HepG2 (cell line): ENCODE data around the gene ARFGEF2. TPM values are rescaled to one million over a fixed set of nuclear protein-coding genes. Genes with fewer than 3 reads are reported as not detected.
A peak's percentile ranks its signal among the peaks of the same experiment; 100 is the strongest.

ENCODE experiments used
- CENPT ChIP-seq: sonication (generic); formaldehyde crosslinking; IDR thresholded peaks from 2 replicates; pipeline ENCODE4 v1.8.0; 2022; ENCODE audit warnings: low read depth, mild to moderate bottlenecking, moderate library complexity, missing genetic modification reagents
- DNMT3B ChIP-seq: conservative IDR thresholded peaks from 2 replicates; pipeline ENCODE4 v1.6.1; 2016; ENCODE audit warnings: missing biosample characterization, control low read depth
- GABPB1 ChIP-seq: IDR thresholded peaks from 2 replicates; pipeline ENCODE4 v1.6.1; 2016; ENCODE audit warnings: mild to moderate bottlenecking, missing genetic modification reagents, moderate library complexity, missing compliant biosample characterization
- HIVEP1 ChIP-seq: sonication (generic); formaldehyde crosslinking; IDR thresholded peaks from 2 replicates; pipeline ENCODE4 v1.4.0; 2020; ENCODE audit warnings: mild to moderate bottlenecking, missing genetic modification reagents
- KDM5A ChIP-seq: fragments of 200-600 bp; sonication (generic); IDR thresholded peaks from 2 replicates; pipeline ENCODE4 v1.7.0; 2018; ENCODE audit warnings: antibody characterized with exemption, mild to moderate bottlenecking, low read length, borderline replicate concordance
- MAFG ChIP-seq: sonication (generic); formaldehyde crosslinking; IDR thresholded peaks from 2 replicates; pipeline ENCODE4 v1.5.1; 2020; ENCODE audit warnings: mild to moderate bottlenecking, missing genetic modification reagents
- RBM39 ChIP-seq: fragments of 200-400 bp; formaldehyde crosslinking; IDR thresholded peaks from one replicate; pipeline ENCODE4 v1.6.1; 2018; ENCODE audit warnings: antibody characterized with exemption, mild to moderate bottlenecking, low read depth, low read length; ENCODE audit not compliant: poor library complexity, severe bottlenecking
- RFX5 ChIP-seq: IDR thresholded peaks from 2 replicates; pipeline ENCODE4 v1.6.1; 2011; ENCODE audit warnings: low read depth, low read length, improper control_type of control experiment
- SAFB2 ChIP-seq: sonication (generic); formaldehyde crosslinking; IDR thresholded peaks from 2 replicates; pipeline ENCODE4 v1.5.1; 2020; ENCODE audit warnings: missing genetic modification reagents, low read depth, mild to moderate bottlenecking, borderline replicate concordance
- TAF1 ChIP-seq: sonication (generic); formaldehyde crosslinking; IDR thresholded peaks from 2 replicates; pipeline ENCODE4 v1.4.0; 2020; ENCODE audit warnings: missing genetic modification reagents
- ZFP37 ChIP-seq: sonication (generic); formaldehyde crosslinking; IDR thresholded peaks from 2 replicates; pipeline ENCODE4 v1.4.0; 2020; ENCODE audit warnings: missing genetic modification reagents, borderline replicate concordance
- ZMYM2 ChIP-seq: sonication (generic); formaldehyde crosslinking; IDR thresholded peaks from 2 replicates; pipeline ENCODE4 v1.8.0; 2022; ENCODE audit warnings: mild to moderate bottlenecking, missing genetic modification reagents
- ZNF766 ChIP-seq: sonication (generic); formaldehyde crosslinking; IDR thresholded peaks from 2 replicates; pipeline ENCODE4 v1.5.0; 2020; ENCODE audit warnings: missing genetic modification reagents, borderline replicate concordance
- polyA plus RNA-seq, 8 experiments: library from polyadenylated mRNA; depleted of rRNA in 3 of 8; stranded (reverse) in 7 of 8; unstranded in 1 of 8; fragments of >200 nt; fragmentation: Illumina TruSeq in 4 of 8; extraction: Trizol in 4 of 8; gene quantifications; 2 replicates each; pipeline versions ENCODE4 v1.2.1 to v1.2.3, GENCODE V29; 2011 to 2016; ENCODE audit warnings: low read depth in 4 of 8, missing spikeins in 1 of 8, mixed read lengths in 1 of 8; ENCODE audit not compliant: insufficient read depth in 1 of 8
- total RNA-seq, 5 experiments: library from RNA; depleted of rRNA; stranded (reverse); fragments of >200 nt; fragmentation: Illumina TruSeq; extraction: Trizol; gene quantifications; 2 replicates each; pipeline ENCODE4 v1.2.3, GENCODE V29; 2016; ENCODE audit warnings: low read depth in 1 of 5
- TF ChIP-seq, protein P1 (sequence below), 2 experiments: sonication (generic) in 1 of 2; formaldehyde crosslinking in 1 of 2; IDR thresholded peaks; 2 replicates each; pipeline versions ENCODE4 v1.4.0 to v1.6.1; 2016 to 2020; ENCODE audit warnings: borderline replicate concordance in 1 of 2, low read depth in 1 of 2, mild to moderate bottlenecking in 1 of 2, missing genetic modification reagents in 1 of 2
- TF ChIP-seq, protein P2 (sequence below): sonication (generic); formaldehyde crosslinking; IDR thresholded peaks from 2 replicates; pipeline ENCODE4 v1.5.1; 2020; ENCODE audit warnings: missing genetic modification reagents, mild to moderate bottlenecking, borderline replicate concordance
- TF ChIP-seq, protein P3 (sequence below): sonication (generic); formaldehyde crosslinking; IDR thresholded peaks from 2 replicates; pipeline ENCODE4 v1.4.0; 2020; ENCODE audit warnings: mild to moderate bottlenecking, missing genetic modification reagents
- TF ChIP-seq, protein P4 (sequence below): sonication (generic); formaldehyde crosslinking; IDR thresholded peaks from 2 replicates; pipeline ENCODE4 v1.8.1; 2022; ENCODE audit warnings: low read depth, mild to moderate bottlenecking, missing genetic modification reagents

Gene ARFGEF2
- total and polyA plus RNA-seq, 2 of the 13 experiments (the other 11 are each of a cell fraction or from before 2014, with no cell fraction given), result 44.0 to 60.8 TPM

DNA sequence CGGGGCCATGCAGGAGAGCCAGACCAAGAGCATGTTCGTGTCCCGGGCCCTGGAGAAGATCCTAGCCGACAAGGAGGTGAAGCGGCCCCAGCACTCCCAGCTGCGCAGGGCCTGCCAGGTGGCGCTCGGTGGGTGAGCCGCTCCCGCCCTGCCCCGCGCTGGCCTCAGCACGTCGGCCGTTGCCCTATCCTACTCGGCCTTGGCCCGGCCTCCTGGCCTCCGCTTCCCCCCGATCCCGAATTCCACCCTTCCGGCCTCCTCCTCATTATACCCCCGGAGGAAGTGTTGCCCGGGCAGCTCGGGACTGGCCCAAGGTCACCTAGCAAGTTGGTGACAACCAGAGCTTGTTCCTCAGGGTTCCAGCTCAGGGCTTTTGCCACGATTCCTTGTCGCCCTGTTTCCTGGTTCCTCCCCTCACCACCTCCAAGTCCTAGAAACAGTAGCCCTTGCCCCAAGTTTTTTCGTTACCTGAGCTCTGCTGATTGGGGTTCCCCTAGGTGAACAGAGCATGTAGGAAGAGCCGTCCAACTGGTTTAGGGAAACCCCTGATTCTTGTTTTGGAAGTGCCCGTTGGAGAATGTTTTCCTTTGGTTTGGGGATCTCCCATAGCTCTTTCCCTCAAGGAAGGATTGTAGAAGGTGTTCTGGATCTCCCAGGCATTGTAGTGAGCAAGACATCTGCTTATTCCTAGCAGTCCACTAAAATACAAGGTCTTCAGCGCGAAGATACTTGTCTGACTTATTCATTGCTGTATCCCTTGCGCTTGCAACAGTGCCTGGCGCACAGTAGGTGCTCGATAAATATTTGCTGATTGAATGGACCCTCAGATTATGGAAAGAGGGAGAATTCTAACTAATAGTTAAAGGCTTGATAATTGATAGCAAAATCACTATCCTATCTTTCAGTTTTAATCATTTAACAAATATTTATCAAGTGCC is 641 bp downstream of the ARFGEF2 start (continued):
- TF ChIP-seq, protein P1, sequence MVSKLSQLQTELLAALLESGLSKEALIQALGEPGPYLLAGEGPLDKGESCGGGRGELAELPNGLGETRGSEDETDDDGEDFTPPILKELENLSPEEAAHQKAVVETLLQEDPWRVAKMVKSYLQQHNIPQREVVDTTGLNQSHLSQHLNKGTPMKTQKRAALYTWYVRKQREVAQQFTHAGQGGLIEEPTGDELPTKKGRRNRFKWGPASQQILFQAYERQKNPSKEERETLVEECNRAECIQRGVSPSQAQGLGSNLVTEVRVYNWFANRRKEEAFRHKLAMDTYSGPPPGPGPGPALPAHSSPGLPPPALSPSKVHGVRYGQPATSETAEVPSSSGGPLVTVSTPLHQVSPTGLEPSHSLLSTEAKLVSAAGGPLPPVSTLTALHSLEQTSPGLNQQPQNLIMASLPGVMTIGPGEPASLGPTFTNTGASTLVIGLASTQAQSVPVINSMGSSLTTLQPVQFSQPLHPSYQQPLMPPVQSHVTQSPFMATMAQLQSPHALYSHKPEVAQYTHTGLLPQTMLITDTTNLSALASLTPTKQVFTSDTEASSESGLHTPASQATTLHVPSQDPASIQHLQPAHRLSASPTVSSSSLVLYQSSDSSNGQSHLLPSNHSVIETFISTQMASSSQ (IDR thresholded peaks at IDR 0.05; ENCODE audit: low read depth), result peak; percentile 9; the same call in 1 of the 2 replicates
- TF ChIP-seq, protein P1 (CRISPR knock-in tag; IDR thresholded peaks at IDR 0.05; ENCODE audit: borderline replicate concordance), result 0 out of 2 replicates have a peak, but pooled peaks have one; percentile 80
- peak; percentile 9; the same call in 1 of the 2 replicates for TF ChIP-seq MAFG (CRISPR knock-in tag)
- no peak for TF ChIP-seq ZMYM2 (CRISPR knock-in tag)
- TF ChIP-seq HIVEP1 (CRISPR knock-in tag), result peak; percentile 57; the same call in 1 of the 2 replicates
- TF ChIP-seq, protein P2, sequence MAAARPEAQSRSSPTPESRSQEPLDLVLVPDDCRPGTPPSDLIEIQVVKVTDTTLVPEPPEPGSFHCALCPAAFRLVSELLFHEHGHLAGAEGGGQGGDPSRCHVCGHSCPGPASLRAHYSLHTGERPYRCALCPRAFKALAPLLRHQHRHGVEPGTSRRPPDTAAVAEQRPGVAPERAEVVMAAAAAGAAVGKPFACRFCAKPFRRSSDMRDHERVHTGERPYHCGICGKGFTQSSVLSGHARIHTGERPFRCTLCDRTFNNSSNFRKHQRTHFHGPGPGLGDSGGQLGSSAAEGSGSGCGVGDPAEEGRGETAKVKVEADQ (CRISPR knock-in tag), result peak; percentile 87
- TF ChIP-seq RFX5, result 0 out of 2 replicates have a peak, but pooled peaks have one; percentile 3
- peak; percentile 82; the same call in 1 of the 2 replicates for TF ChIP-seq GABPB1 (CRISPR knock-in tag)
- TF ChIP-seq TAF1 (CRISPR knock-in tag), result peak; percentile 86
- peak; percentile 89 for TF ChIP-seq CENPT
- peak; percentile 77 for TF ChIP-seq KDM5A
- TF ChIP-seq, protein P3, sequence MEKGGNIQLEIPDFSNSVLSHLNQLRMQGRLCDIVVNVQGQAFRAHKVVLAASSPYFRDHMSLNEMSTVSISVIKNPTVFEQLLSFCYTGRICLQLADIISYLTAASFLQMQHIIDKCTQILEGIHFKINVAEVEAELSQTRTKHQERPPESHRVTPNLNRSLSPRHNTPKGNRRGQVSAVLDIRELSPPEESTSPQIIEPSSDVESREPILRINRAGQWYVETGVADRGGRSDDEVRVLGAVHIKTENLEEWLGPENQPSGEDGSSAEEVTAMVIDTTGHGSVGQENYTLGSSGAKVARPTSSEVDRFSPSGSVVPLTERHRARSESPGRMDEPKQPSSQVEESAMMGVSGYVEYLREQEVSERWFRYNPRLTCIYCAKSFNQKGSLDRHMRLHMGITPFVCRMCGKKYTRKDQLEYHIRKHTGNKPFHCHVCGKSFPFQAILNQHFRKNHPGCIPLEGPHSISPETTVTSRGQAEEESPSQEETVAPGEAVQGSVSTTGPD, result 0 out of 2 replicates have a peak, but pooled peaks have one; percentile 40
- TF ChIP-seq RBM39, result peak; percentile 31
- TF ChIP-seq, protein P4, sequence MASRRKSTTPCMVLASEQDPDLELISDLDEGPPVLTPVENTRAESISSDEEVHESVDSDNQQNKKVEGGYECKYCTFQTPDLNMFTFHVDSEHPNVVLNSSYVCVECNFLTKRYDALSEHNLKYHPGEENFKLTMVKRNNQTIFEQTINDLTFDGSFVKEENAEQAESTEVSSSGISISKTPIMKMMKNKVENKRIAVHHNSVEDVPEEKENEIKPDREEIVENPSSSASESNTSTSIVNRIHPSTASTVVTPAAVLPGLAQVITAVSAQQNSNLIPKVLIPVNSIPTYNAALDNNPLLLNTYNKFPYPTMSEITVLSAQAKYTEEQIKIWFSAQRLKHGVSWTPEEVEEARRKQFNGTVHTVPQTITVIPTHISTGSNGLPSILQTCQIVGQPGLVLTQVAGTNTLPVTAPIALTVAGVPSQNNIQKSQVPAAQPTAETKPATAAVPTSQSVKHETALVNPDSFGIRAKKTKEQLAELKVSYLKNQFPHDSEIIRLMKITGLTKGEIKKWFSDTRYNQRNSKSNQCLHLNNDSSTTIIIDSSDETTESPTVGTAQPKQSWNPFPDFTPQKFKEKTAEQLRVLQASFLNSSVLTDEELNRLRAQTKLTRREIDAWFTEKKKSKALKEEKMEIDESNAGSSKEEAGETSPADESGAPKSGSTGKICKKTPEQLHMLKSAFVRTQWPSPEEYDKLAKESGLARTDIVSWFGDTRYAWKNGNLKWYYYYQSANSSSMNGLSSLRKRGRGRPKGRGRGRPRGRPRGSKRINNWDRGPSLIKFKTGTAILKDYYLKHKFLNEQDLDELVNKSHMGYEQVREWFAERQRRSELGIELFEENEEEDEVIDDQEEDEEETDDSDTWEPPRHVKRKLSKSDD (CRISPR knock-in tag), result peak; percentile 66
- TF ChIP-seq SAFB2 (CRISPR knock-in tag), result 0 out of 2 replicates have a peak, but pooled peaks have one; percentile 31
- peak; percentile 70; the same call in 1 of the 2 replicates for TF ChIP-seq DNMT3B (CRISPR knock-in tag)
- TF ChIP-seq ZFP37 (CRISPR knock-in tag), result 0 out of 2 replicates have a peak, but pooled peaks have one; percentile 5
- peak; percentile 68 for TF ChIP-seq ZNF766 (CRISPR knock-in tag)
